OCI-M2 (cell line): ENCODE data around the gene ATP6V1C2.
"Not testable (repeated sequence)": the region's sequence is repeated elsewhere in the genome, so short reads cannot be mapped to it uniquely, and the experiment has no call there.

Experiments used
- DNase-seq: peaks from one replicate; lab custom pipeline; 2025; ENCODE audit not compliant: unreplicated experiment; lab: John Stamatoyannopoulos, UW

Gene ATP6V1C2

DNA sequence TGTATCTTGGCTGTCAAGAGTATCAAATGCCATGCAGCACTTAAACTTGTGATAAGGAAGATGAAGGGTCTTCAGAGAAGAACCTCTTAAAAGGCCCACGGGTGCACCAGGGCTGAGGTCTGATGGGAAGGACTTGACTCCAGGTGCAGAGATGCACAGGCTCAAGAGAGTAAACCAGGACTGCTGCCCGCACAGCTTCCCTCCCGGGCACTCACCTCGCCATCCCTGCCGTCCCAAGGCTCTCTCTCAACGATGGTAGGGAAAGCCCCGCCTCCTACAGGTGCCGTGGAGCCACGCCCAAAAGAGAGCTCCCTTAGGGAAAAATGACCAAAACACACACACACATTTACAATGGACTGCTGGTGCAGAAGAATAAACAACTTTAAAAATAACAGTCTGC is 63.3 kb downstream of the ATP6V1C2 start:
- no peak for DNase-seq

DNA sequence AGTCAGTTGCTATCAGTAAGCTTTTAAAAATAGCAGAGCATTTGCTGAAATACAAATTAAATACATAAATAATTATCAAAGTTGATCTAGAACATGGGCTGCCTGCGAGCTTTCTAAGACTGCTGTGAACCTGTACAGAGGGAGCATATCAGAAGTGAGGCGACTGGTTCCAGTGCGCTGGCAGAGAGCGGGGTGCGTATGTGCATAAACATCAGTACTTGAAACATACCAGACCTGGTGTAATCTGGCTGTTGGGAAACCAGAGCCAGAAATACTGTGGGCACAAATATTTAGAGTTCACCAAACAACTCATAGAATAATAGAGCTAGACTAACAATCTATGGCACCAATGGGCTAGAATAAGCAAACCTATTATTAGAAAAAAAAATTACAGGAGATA is 63.8 kb downstream of the ATP6V1C2 start:
- DNase-seq: no peak

DNA sequence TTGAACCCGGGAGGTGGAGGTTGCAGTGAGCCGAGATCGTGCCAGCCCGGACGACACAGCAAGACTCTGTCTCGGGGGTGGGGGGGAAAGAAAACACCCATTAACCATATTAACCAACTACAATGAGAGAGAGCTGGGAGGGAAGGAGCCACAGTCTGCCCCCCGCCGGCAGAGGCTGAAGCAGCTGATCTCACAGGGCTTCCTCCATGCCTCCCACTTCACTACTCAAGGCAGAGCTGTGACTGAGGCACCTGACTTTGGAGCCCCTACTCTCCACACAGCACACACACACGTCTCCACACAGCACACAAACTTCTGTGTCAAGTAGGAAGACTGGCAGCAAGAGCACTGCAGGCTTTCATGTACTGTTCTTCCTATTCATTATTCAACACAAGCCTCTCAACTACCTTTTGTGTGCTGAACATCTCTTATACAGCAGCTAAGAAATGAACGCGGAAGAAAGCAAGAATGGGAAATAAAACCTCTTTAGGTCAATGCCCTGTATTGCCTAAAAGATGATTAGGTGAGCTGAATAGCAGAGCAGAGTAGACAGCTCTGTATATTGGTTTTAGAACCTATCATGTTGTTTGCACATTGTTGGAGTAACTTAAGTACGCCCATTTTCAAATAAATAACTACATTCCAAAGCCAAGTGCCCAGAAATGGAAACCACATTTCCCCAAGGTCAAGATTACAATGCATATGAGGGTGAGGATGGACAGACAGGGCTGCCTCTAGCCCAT is 65.0 kb downstream of the ATP6V1C2 start:
- no peak for DNase-seq

DNA sequence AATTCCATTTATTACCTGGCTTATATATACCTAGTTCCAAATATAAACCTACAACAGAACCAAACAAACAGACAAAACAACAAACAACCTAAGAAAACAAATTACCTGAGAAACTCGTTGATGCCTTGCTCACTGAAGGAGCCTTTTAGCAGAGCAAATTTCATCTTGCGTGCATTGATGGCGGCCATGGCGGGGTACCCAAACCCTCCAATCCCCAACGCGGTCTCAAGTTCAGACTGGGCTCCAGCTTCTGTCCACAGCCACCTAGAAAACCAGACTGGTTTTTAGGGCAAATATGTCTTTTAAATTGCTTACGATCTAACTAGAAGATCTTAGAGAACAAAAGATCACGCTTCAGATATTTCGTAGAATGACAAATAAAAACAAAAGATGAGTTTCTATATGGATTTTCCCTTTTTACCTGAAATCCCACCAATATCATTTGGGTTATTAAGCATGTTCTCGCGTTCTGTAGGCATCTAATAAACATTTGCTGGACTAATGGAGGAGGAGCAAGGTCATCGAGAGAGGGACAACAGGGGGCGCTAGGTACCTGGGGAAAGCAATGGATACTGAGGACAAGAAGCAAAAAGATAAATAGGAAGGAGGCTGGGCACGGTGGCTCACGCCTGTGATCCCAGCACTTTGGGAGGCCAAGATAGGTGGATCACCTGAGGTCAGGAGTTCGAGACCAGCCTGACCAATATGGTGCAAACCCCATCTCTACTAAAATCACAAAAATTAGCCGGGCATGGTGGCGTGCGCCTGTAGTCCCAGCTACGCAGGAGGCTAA is 65.9 kb downstream of the ATP6V1C2 start:
- no peak for DNase-seq

DNA sequence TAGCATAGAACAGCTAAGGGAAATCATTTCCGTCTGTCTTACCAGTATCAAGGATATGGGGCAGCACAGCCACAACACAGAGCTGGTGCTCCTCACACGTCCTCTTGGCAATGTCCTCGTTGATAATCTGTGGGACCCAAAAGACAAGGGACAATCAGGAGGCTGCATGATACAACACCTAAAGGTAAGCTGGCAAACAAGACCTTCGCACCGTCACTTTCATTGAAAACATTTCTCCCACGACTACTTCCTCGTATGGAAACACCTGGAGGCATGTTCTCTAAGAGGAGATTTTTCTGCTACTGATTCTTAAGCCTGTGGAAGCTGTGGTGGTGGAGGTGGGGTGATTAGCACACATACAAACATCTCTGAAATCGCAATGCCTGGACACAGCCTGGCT is 67.4 kb downstream of the ATP6V1C2 start:
- DNase-seq: no peak

DNA sequence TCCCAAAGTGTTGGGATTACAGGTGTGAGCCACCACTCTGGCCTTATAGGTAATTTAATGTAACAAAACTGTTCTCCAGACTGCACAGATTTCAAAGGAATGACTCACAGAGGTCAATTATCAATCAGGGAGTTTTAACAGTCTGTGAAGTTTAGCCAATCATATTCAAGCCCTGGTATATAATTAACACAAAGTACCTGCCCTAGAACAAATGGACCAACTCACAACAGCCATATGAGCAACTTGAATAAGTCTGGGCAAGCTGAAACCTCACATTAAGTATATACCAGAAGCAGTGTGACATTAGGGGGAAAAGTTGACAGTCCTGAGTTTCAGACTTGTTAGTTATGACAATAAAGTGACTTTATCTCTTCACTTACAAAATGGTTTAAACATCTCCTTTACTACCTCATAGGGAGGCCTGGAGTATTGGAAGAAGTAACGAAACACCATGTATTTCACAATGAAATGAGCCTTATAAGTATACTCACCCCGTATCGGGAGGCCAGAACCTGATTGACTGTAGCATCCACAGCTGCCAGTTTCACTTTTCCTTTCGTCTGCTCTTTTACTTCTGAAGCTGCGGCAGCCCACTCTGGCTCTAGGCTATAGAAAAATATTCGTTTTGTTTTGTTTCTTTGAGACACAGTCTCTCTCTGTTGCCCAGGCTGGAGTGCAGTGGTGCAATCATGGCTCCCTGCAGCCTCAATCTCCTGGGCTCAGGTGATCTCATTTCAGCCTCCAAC is 69.0 kb downstream of the ATP6V1C2 start:
- DNase-seq: no peak

DNA sequence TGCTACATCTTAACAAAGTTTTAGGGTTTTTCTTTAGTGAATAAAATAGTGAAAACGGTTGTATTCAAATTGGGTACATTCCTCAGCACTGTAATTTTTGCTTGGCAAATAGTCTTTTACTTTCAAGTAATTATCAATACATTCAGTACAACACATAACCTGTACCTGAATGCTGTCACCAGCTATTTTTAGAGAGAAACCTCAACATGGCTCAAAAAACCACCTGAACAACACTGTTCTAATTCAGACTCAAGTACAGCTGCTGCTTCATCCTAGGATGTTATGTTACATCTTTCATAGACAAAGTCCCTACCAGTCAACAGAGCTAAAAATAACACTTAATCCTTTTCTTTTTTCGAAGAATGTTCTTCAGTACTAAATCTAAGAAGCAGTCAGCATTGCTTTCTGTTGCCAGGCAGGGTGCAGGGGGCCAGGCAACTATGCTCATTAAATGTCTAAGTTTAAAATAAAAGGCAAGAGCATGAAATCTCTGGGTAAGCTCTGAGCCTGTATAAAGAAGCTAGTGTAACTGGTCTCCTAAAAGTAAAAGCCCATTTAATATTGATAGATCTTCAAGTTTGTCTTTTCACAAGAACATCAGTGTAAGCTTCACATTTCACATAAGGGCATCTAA is 70.7 kb downstream of the ATP6V1C2 start:
- no peak for DNase-seq

DNA sequence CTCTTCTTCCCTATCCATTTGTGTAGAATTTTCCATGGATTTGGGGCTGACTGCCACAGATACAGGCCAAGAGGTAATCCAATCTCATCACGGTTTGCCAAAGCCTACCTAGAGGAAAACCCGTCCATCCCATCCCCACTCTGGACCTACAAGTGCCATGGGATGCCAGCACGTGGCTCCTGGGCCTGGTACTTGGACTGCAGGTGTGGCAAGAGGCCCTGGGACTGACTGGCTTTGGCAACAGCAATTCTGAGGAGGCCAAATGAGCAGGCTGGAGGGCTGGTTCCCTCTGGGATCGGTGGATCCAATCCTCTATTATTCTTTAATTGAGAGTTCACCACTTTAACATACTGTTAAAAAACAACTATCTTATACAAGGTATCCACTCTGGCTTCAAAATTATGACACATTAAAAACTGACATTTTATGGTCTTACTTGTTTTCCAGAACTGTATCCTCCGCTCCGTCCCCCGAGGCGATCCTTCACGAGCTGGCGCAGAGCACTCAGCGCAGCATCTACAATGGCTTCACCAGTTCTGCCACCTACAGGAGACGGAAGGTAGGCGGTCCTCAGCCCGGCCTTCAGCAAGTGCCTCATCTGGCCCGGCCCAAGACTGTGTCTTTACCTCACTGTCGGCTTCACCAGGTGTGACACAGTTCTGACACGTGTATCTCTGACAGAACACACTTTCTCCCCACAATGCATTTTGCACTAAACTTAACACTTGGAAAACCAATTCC is 71.4 kb downstream of the ATP6V1C2 start:
- DNase-seq: no peak

DNA sequence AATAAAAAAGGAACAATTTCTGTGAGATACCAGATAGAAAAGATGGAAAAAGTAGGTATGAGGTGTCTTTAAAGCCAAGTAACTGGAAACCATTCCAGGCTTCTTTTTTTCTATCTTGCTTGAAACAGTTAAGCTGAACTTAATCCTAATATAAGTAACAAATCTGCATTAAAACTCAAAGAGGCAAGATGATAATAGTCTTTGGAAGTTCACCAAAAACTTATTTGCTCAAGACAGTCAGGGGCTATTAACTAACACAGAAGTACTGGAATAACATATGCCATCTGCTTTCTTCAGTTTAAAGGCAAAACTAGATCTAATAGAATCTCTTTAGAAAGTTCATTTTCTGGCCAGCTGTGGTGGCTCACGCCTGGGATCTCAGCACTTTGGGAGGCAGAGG is 72.4 kb downstream of the ATP6V1C2 start:
- DNase-seq: no peak

DNA sequence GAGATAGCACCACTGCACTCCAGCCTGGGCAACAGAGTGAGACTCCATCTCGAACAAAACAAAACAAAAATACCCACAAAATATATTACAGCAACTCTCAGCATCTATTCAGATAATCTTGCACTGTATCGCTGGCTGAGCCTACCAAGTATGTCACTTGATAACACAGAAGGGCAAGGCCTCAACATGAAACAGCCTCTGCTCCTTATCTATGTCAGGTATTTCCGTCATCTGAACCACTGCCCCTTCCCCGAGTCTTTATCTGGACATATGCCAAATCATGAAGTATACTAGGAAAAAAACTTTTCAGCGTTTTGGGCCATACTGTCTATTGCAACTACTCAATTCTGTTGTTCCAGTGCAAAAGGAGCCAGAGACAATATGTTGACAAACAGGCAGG is 73.4 kb downstream of the ATP6V1C2 start:
- no peak for DNase-seq

DNA sequence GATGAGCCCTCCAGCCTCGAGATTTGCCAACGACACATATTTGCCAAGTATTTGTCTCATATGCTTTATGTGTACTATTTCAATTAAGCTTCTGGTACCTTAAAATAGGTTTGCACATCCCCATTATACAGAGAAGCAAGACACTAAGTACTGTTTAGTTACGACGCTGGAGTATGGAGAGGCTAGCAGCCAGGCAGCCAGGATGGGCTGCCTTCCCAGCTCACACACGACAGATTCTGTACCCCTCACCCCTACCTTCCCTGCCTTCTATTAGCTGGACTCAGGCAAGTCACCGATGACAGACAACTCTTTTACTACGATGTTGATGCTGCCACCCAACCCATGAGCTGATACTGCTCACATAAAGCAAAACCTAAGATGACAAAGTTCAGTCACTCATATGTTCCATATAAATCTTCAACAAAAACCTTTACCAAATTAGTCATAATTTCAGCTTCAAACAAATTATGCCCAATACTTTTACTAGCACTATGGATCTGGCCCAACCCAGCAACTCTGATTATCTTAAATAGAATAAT is 74.1 kb downstream of the ATP6V1C2 start:
- no peak for DNase-seq

DNA sequence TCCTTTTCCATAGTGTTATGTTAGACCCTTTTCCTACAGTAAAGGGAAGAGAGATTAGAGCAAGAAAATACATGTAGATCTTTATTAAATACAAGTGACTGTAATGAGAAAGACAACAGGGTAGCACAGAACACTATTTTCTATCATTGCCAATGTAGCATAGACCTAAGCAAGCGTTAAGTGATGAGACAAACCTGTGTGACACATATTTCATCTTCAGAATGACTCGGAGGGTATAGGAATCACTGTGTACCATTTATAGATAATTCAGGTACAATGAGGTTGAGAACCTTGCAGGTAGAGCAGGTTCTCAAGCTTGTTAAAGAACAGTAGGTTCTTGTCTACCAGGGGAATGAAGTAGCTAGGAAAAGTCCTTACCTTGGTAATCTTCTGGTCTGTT is 75.3 kb downstream of the ATP6V1C2 start:
- no peak for DNase-seq

DNA sequence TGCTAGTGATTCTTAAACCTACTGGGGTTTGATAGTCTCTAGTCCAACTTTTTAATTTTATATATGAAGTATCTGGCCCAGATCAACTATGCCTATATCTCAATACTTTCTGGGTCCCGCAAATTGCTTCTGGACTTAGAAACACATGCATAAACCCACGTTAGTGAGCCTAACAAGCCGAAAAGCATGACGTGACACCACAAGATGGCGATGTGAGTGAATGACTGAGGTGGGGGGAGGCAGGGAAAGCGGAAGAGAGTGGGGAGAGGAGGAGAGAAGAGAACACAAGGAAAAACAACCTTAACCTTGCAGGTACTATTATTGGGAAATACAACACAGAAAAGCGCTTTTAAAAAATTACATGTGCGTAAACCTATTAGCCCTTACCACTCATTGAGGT is 77.4 kb downstream of the ATP6V1C2 start:
- DNase-seq: no peak

DNA sequence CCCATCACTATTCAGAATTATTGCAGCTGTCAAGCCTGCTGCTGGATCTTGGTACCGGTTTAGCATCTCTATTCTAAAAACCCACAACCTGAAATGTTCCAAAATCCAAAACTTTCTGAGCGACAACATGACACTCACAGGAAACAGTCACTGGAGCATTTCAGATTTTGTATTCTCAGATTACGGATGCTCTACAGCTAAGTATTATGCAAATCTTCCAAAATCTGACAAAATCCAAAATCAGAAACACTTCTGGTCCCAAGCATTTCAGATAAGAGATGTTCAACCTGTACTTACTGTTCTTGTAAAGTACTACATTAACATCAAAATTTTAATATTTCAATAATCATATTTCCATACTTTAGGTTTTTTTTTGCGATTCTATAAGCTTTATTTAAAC is 78.7 kb downstream of the ATP6V1C2 start:
- no peak for DNase-seq

DNA sequence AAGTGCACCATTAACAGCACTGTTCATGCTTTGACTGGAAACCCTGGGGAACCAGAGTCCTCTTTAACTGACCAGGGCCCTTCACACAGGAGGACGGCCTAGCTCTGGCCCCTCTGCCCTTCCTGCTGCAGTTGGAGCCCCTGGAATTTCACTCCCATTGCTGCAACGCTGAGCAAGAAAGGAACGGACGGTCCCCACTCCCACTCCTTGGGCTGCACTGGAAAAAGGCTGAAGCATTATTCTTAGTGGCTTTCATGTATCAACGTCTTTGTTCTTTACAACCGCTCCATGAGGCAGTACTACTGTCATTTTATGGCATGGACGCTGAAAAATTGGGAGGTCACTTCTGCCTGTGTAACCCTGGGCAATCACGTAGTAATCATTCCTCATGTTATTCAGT is 81.2 kb downstream of the ATP6V1C2 start:
- no peak for DNase-seq

DNA sequence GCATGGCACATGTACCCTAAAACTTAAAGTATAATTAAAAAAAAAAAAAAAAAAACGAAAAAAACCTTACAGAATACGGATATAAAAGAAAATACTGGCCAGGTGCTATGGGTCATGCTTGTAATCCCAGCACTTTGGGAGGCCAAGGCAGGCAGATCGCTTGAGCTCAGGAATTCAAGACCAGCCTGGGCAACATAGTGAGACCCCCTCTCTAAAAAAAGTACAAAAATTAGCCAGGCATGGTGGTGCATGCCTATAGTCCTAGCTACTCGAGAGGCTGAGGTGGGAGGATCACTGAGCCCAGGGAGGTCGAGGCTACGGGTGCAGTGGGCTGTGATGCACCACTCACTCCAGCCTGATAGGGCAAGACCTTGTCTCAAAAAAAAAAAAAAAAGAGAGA is 84.6 kb downstream of the ATP6V1C2 start:
- not testable (repeated sequence) for DNase-seq

DNA sequence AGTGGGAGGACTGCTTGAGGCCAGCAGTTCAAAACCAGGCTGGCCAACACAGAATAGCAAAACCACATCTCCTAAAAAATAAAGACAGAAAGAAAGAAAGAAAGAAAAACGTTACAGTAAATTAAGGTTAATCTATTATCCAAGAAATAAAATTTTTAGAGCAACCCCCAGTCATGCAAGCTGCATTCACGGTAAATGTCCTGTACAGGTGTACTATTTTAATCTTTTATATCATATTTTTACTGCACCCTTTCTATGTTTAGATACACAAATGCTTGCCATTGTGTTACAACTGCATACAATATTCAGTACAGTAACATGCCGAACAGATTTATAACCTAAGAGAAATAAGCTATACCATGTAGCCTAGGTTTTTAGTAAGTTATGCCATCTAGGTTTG is 85.1 kb downstream of the ATP6V1C2 start:
- no peak for DNase-seq

DNA sequence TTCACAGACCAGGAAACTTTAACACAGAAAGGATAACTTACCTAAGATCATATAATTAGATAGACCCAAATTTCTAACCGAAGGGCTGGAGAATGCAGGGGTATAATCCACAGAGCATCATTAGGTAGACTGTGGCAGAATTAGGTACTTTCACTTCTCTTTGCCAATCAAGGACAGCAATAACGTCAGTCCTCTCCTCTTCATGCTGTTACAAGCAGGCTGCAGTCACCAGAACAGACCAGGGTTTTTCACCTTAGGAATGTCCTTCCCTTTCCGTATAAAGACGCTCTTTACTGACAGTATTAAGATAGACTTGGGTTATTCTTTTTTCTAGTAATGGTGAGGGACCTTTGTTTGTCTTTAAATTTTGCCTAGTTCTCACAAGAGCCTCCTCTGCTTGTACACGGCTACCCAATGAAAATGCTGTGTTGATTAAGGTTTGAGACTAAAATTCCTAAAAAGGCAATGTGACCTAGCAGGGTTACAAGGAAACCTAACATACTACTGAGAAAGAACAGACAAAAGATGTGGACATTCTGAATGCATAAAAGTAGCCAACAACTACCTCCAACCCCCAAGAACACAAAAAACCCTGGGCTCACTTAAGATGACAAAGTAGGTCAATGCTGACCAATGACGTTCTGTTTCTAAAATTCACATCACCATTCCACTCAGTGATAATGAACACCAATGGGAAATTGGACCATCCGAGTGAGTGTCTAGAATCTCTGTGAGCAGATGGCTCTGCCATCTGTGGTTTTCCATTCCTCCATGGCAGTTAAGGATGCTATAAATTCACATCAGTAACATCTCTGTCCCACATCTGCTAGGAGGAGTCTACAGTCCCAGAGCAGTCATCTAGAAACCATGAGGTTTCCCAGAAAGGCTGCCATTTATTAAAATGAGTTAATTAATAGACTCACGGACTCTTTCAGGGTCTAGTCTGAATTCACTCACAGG is 89.1 kb downstream of the ATP6V1C2 start:
- DNase-seq: no peak

DNA sequence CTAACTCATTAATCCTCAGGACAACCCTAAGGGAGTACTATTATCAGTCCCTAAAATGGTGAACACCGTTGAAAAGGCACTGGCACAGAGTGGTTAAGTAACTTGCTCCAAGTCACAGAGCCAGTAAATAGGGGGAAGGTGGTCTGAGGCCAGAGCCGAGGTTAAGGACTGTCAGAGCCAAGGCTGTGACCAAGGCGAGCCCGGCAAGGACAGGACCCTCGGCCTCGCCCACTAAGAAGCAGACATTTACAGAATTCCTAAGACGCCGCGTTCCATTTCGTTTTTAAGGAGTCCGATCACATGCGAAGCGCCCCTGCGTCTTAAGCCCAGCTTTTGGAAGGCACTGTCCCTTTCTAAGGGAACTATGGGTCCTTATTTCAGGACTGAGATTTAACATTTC is 90.1 kb downstream of the ATP6V1C2 start:
- no peak for DNase-seq
